ENCODE results near the gene ABI3.

ABI3 gene

DNA sequence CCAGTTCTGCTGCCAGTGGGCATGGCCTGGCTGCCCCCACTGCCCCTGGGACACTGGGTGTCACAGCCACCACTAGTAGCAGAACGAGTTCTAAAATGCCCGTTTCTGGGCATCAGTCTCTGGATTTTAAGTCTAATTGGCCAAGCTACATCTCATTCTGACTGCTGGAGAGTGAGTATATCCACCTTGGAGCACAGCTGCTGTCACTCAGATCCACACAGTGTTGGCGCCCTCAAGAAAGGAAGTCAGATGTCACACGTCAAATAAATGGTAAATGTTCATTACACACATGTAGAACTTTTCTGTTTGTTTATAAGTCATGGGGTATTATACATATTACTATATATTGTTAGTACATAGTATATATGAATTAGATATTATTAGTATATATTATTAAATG, 19.6 kb upstream of the ABI3 start:
- H3K4me3 ChIP-seq (replicated peaks; ENCODE audit: low read depth, low read length), result no peak overlapping the region
- no peak for DNase-seq (ENCODE audit: extremely low read depth, insufficient read length)
- TF ChIP-seq, protein P1, sequence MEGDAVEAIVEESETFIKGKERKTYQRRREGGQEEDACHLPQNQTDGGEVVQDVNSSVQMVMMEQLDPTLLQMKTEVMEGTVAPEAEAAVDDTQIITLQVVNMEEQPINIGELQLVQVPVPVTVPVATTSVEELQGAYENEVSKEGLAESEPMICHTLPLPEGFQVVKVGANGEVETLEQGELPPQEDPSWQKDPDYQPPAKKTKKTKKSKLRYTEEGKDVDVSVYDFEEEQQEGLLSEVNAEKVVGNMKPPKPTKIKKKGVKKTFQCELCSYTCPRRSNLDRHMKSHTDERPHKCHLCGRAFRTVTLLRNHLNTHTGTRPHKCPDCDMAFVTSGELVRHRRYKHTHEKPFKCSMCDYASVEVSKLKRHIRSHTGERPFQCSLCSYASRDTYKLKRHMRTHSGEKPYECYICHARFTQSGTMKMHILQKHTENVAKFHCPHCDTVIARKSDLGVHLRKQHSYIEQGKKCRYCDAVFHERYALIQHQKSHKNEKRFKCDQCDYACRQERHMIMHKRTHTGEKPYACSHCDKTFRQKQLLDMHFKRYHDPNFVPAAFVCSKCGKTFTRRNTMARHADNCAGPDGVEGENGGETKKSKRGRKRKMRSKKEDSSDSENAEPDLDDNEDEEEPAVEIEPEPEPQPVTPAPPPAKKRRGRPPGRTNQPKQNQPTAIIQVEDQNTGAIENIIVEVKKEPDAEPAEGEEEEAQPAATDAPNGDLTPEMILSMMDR (IDR thresholded peaks at IDR 0.05; ENCODE audit: insufficient read depth, low read length, poor library complexity, severe bottlenecking), result no peak
- no peaks in the 10 kb centered on the region for H3K36me3 ChIP-seq (ENCODE audit: control insufficient read depth, insufficient read depth, low read length)
- no peaks in the 10 kb centered on the region for H3K27me3 ChIP-seq (replicated peaks; ENCODE audit: control insufficient read depth, insufficient read depth, low read length)

DNA sequence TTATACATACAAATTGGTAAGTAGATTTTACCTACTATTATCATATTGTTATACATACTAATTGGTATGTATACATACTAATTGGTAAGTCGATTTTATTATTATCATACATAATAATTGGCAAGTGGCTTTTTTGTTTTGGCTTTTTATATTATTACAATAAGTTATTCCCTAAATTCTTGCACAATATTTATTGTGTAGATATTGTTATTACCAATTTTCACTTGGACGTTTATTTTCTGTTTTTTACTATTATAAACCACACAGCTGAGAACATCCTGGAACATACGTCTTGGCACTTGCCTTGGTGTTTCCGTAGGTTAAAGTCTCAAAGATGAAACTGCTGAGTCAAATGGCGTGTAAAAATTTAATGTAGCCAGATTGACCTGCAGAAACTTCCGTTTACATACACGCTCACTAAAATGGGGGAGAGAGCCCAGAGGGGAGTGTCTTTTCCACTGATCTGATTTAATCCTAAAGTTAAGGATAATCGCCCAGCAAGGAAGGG, 19.0 kb upstream of the ABI3 start:
- no peaks in the 10 kb centered on the region for H3K36me3 ChIP-seq (ENCODE audit: control insufficient read depth, insufficient read depth, low read length)
- no peaks in the 10 kb centered on the region for H3K27me3 ChIP-seq (replicated peaks; ENCODE audit: control insufficient read depth, insufficient read depth, low read length)
- TF ChIP-seq, protein P1 (IDR thresholded peaks at IDR 0.05; ENCODE audit: insufficient read depth, low read length, poor library complexity, severe bottlenecking), result no peak
- no peak for DNase-seq (ENCODE audit: extremely low read depth, insufficient read length)
- peak overlapping the region; percentile 75 for H3K4me3 ChIP-seq (replicated peaks; ENCODE audit: low read depth, low read length)

DNA sequence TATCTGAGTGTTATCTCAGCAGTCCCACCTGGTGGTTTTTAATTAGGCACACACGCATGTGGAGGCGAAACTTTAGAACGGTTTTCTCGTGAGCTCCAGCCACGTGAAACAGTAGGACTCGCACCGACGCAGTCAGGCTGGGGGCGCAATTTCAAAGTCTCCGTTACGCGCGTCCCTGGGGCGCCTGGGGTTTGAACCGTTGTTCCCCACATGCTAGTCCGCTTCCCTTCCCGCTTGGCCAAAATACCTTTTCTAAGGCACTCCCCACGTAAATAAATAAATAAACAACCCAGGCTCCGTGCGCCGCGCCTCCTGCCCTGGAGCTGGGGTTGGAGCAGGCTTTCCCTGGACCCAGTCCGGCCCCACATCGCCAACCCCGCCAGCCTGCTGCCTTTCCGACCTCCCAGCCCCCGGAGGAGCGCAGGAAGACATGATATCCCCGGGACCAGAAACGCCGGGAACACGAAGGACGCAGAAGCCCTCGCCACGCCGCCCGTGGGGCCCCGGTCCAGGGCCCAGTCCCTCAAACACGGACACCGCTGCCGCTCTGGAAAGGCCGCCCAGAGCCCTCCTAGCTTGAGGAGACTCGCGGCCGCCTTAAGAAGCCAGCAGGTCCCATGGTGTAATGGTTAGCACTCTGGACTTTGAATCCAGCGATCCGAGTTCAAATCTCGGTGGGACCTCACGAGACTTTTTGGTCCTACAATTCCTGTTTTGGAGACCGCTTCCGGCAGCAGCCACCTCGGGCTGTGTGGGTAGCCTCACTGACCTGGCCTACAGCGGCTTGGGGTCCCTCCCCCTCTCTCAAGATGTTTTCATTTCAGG, 18.4 kb upstream of the ABI3 start:
- H3K36me3 ChIP-seq (ENCODE audit: control insufficient read depth, insufficient read depth, low read length), result no peaks in the 10 kb centered on the region
- no peaks in the 10 kb centered on the region for H3K27me3 ChIP-seq (replicated peaks; ENCODE audit: control insufficient read depth, insufficient read depth, low read length)
- DNase-seq (ENCODE audit: extremely low read depth, insufficient read length), result peak; percentile 87
- TF ChIP-seq, protein P1 (IDR thresholded peaks at IDR 0.05; ENCODE audit: insufficient read depth, low read length, poor library complexity, severe bottlenecking), result peak; percentile 48
- peak overlapping the region; percentile 75 for H3K4me3 ChIP-seq (replicated peaks; ENCODE audit: low read depth, low read length)

- Histone ChIP-seq H3K36me3 (ENCODE audit: control insufficient read depth, insufficient read depth, low read length) (no peaks in the 10 kb centered on the region), H3K27me3 (replicated peaks; ENCODE audit: control insufficient read depth, insufficient read depth, low read length) (no peaks in the 10 kb centered on the region), H3K4me3 (replicated peaks; ENCODE audit: low read depth, low read length) (peak overlapping the region; percentile 75)
- peak; percentile 82 for DNase-seq (ENCODE audit: extremely low read depth, insufficient read length)
- TF ChIP-seq, protein P1 (IDR thresholded peaks at IDR 0.05; ENCODE audit: insufficient read depth, low read length, poor library complexity, severe bottlenecking), result no peak
These were observed 16.8 kb upstream of the ABI3 start for GRCh38 chr17:49193513-49194296.

DNA sequence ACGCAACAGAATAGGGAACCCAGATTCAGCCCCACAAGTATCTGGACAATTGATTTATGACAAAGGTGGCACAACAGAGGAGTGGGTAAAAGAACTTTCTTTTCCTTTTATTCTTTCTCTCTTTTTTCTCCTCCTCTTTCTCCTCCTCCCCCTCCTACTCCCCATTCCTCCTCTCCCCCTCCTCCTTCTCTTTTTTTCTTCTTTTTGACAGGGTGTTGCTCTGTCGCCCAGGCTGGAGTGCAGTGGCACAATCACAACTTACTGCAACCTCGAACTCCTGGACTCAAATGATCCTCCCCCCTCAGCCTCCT, 16.3 kb upstream of the ABI3 start:
- TF ChIP-seq, protein P1 (IDR thresholded peaks at IDR 0.05; ENCODE audit: insufficient read depth, low read length, poor library complexity, severe bottlenecking), result no peak
- Histone ChIP-seq H3K36me3 (ENCODE audit: control insufficient read depth, insufficient read depth, low read length) (no peaks in the 10 kb centered on the region), H3K4me3 (replicated peaks; ENCODE audit: low read depth, low read length) (no peak overlapping the region; the same call in 1 of the 2 replicates), H3K27me3 (replicated peaks; ENCODE audit: control insufficient read depth, insufficient read depth, low read length) (no peaks in the 10 kb centered on the region)
- DNase-seq (ENCODE audit: extremely low read depth, insufficient read length), result no peak
